Head of caudate nucleus (tissue), 42 donors: ENCODE results near the gene MINK1.

Source experiments
- DNase-seq, 42 donors: peaks; one replicate each; pipeline versions ENCODE4 v3.0.0 to v3.0.0-alpha.2; 2020 to 2021; ENCODE audit warnings: mixed read lengths in 7 of 42
- intact Hi-C: fragments of 100-400 bp; cut with DNase I; formaldehyde crosslinking; loops from one replicate; pipeline ENCODE4 v1.15.0; 2022

The MINK1 gene

GRCh38 chr17:4833178-4833940 is at the start of gene MINK1:
MINK1 (plus strand) TSS chr17:4833340; CDS start chr17:4833584, 244 bp downstream.
- intact Hi-C loops, result loop anchor here (2.0 to 10.0 kb wide), 2 partner anchors 43 to 51 kb away; no protein-coding TSS in a partner anchor
- DNase-seq, result peak; percentile 55 to 94 (median 88)

- peak in 23 of 42 donors; percentile 12 to 63 (median 34) for DNase-seq
- intact Hi-C loops, result loop anchor here (5.0 kb wide), 1 partner anchor 53 kb away; the partner anchor contains the start of gene MED11
Measured at GRCh38 chr17:4785311-4786105, 47.6 kb upstream of the MINK1 start.

- intact Hi-C loops, result loop anchor here (5.0 kb wide), 1 partner anchor 54 kb away; the partner anchor contains the start of gene MED11
- peak in 17 of 42 donors; percentile 15 to 56 (median 31) for DNase-seq
Measured at GRCh38 chr17:4786106-4786511, 47.0 kb upstream of the MINK1 start, which contains the start of gene VMO1. VMO1 (minus strand) TSS chr17:4786364; CDS start chr17:4786352, 12 bp downstream.

GRCh38 chr17:4786516-4786915 is 46.6 kb upstream of the MINK1 start:
- peak in 4 of 42 donors; percentile 22 to 48 (median 24) for DNase-seq

GRCh38 chr17:4788159-4788806 is 44.9 kb upstream of the MINK1 start:
- no peak for DNase-seq
- intact Hi-C loops, result loop anchor here (5.0 kb wide), 1 partner anchor 56 kb away; the partner anchor contains the start of gene MED11

More at GRCh38 chr17:4786516-4786915, 46.6 kb upstream of the MINK1 start:
- intact Hi-C loops, result loop anchor here (5.0 kb wide), 1 partner anchor 54 kb away; the partner anchor contains the start of gene MED11

- DNase-seq, result peak in 3 of 42 donors; percentile 5 to 15 (median 11)
- intact Hi-C loops, result loop anchor here (5.0 kb wide), 1 partner anchor 57 kb away; the partner anchor contains the start of gene MED11
Measured at GRCh38 chr17:4788807-4789700, 44.1 kb upstream of the MINK1 start, which contains the start of gene GLTPD2. GLTPD2 (plus strand) TSS chr17:4788964; CDS start chr17:4789012, 48 bp downstream.

- intact Hi-C loops, result loop anchor here (5.0 kb wide), 1 partner anchor 57 kb away; the partner anchor contains the start of gene MED11
Measured at GRCh38 chr17:4789701-4789950, 43.5 kb upstream of the MINK1 start.

GRCh38 chr17:4789951-4790704 is 43.0 kb upstream of the MINK1 start:
- intact Hi-C loops, result loop anchor here (2.0 to 5.0 kb wide), 4 partner anchors 43 to 99 kb away; partner anchors contain the start of genes ARRB2, MED11 and MINK1
- peak; percentile 60 to 95 (median 88) for DNase-seq

More at GRCh38 chr17:4789701-4789950, 43.5 kb upstream of the MINK1 start:
- no peak for DNase-seq

GRCh38 chr17:4790705-4791088 is 42.4 kb upstream of the MINK1 start:
- intact Hi-C loops, result loop anchor here (2.0 kb wide), 3 partner anchors 42 to 98 kb away; partner anchors contain the start of genes ARRB2 and MINK1

GRCh38 chr17:4795168-4795567 is 38.0 kb upstream of the MINK1 start:
- intact Hi-C loops, result no loop called here
- DNase-seq, result no peak

More at GRCh38 chr17:4790705-4791088, 42.4 kb upstream of the MINK1 start:
- no peak for DNase-seq

GRCh38 chr17:4796552-4796920 is 36.6 kb upstream of the MINK1 start:
- intact Hi-C loops, result no loop called here
- DNase-seq, result peak in 10 of 42 donors; percentile 10 to 45 (median 26)

GRCh38 chr17:4800462-4801196 is 32.5 kb upstream of the MINK1 start:
- no peak for DNase-seq
- intact Hi-C loops, result no loop called here

- intact Hi-C loops, result no loop called here
Measured at GRCh38 chr17:4802228-4802627, 30.9 kb upstream of the MINK1 start, which contains the start of gene C17orf114. C17orf114 (minus strand) TSS chr17:4802328.

GRCh38 chr17:4806456-4806776 is 26.7 kb upstream of the MINK1 start:
- intact Hi-C loops, result no loop called here
- peak in 5 of 42 donors; percentile 8 to 46 (median 22) for DNase-seq

More at GRCh38 chr17:4802228-4802627, 30.9 kb upstream of the MINK1 start, which contains the start of gene C17orf114:
- no peak for DNase-seq

- intact Hi-C loops, result no loop called here
- peak; percentile 41 to 91 (median 82) for DNase-seq
Measured at GRCh38 chr17:4806777-4807604, 26.1 kb upstream of the MINK1 start, which contains the start of gene PLD2. PLD2 (plus strand) TSS chr17:4807152; CDS start chr17:4807773, 621 bp downstream.
